Left lung (tissue), 10 donors: ENCODE results near the gene ABTB2. TPM values are rescaled to one million over a fixed set of nuclear protein-coding genes. Genes with fewer than 3 reads are reported as not detected.

Experiments used
- ATAC-seq: fragments of 200-7000 bp; cut with Tn5 transposase; one replicate; pipeline ENCODE4 v1.9.1; 2020; ENCODE audit warnings: moderate library complexity
- DNase-seq, 4 donors: peaks; one replicate each; pipeline ENCODE4 v3.0.0-alpha.2; 2013 to 2020
- H3K27ac ChIP-seq, 2 donors: fragments of 200-600 bp; sonication (generic) in 1 of 2; one replicate each; pipeline versions ENCODE4 v1.5.0 to v1.8.0; 2020 to 2021
- H3K27me3 ChIP-seq, 2 donors: fragments of 200-600 bp; sonication (generic) in 1 of 2; one replicate each; pipeline versions ENCODE4 v1.5.0 to v1.8.0; 2020 to 2021
- H3K36me3 ChIP-seq, 2 donors: fragments of 200-600 bp; sonication (generic) in 1 of 2; one replicate each; pipeline versions ENCODE4 v1.5.0 to v1.8.0; 2020 to 2021
- H3K4me1 ChIP-seq, 2 donors: fragments of 200-600 bp; one replicate each; pipeline ENCODE4 v1.8.0; 2021
- H3K4me3 ChIP-seq, 2 donors: fragments of 200-600 bp; sonication (generic) in 1 of 2; one replicate each; pipeline versions ENCODE4 v1.5.0 to v1.8.0; 2020 to 2021; ENCODE audit warnings: mild to moderate bottlenecking in 1 of 2
- H3K9me3 ChIP-seq, 2 donors: fragments of 200-600 bp; sonication (generic) in 1 of 2; one replicate each; pipeline versions ENCODE4 v1.5.0 to v1.8.0; 2020 to 2021
- intact Hi-C, 2 donors: fragments of 100-400 bp; cut with DNase I; formaldehyde crosslinking; loops; one replicate each; pipeline versions ENCODE4 v1.11.2 to v1.14.2; 2022
- polyA plus RNA-seq, 6 donors: library from polyadenylated mRNA; unstranded; fragments of 120-200 nt; gene quantifications; one replicate each; pipeline ENCODE4 v1.2.1, GENCODE V29; 2013; ENCODE audit not compliant: insufficient read length in 6 of 6
- total RNA-seq, 2 donors: library from RNA; stranded (reverse); fragmentation: NEBNext Ultra II Directional; extraction: Animal tissue kit (Norgen Biotek cat#: 25700); gene quantifications; one replicate each; pipeline ENCODE4 v1.2.1, GENCODE V29; 2021
- TF ChIP-seq, protein P1 (sequence below), 2 donors: fragments of 200-600 bp; sonication (generic) in 1 of 2; IDR thresholded peaks; one replicate each; pipeline versions ENCODE4 v1.5.0 to v1.8.0; 2021; ENCODE audit warnings: antibody characterized with exemption in 2 of 2
- donor health status: DM: no; HTN: yes; CAD: no.
- donor health status: DM: no; HTN: no; CAD: no.

ABTB2 gene
- total and polyA plus RNA-seq, 8 donors = 2.4 to 6.9 (median 4.8) TPM

DNA sequence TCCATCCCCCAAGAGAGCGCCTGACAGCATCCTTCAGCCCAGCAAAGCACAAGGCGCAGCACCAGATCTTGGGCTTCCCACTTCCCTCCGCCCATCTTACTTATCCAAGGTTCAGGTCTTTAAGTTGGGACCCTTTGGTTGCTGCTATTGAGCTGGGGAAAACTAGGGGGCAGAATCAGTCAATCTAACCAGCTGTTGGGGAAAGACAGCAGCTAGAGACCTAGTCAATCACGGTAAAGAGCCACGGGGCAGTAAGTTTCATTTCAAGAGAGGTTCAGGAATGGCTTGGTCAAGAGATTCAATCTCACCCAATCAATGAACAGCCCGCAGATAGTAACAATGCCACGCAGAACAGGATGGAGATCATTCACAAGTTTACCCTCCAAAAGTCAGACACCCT, 1.7 kb downstream of the ABTB2 start:
- ATAC-seq (no peak), DNase-seq (no peak)
- Histone ChIP-seq H3K27me3 (peaks cover 0 to 48% of the 10 kb centered on the region in 2 donors), H3K27ac (no peak overlapping the region), H3K36me3 (no peaks in the 10 kb centered on the region), H3K4me1 (peaks cover 12 to 33% of the 10 kb centered on the region in 2 donors), H3K9me3 (no peaks in the 10 kb centered on the region), H3K4me3 (peak overlapping the region; percentile 59 to 78)
- intact Hi-C loops = no loop called here
- TF ChIP-seq, protein P1, sequence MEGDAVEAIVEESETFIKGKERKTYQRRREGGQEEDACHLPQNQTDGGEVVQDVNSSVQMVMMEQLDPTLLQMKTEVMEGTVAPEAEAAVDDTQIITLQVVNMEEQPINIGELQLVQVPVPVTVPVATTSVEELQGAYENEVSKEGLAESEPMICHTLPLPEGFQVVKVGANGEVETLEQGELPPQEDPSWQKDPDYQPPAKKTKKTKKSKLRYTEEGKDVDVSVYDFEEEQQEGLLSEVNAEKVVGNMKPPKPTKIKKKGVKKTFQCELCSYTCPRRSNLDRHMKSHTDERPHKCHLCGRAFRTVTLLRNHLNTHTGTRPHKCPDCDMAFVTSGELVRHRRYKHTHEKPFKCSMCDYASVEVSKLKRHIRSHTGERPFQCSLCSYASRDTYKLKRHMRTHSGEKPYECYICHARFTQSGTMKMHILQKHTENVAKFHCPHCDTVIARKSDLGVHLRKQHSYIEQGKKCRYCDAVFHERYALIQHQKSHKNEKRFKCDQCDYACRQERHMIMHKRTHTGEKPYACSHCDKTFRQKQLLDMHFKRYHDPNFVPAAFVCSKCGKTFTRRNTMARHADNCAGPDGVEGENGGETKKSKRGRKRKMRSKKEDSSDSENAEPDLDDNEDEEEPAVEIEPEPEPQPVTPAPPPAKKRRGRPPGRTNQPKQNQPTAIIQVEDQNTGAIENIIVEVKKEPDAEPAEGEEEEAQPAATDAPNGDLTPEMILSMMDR (IDR thresholded peaks at IDR 0.05) = no peak

DNA sequence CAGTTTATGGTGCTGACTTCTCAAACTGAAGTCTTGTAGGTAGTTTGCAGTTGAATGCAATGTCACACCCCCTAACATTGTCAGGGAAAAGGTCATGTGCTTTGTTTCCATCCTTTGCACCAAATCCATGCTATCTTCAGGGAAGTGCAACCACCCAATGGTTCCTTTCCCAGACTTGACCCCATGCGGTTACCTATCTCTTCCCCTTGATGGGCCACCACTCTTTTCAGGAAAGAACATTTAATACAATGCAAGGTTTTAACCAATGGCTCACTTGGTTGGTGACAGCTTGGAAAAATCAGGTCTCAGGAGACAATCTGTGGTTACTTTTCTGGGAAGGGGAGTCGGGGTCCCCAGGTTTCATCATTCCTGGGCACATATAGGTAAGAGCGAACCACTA, 2.1 kb downstream of the ABTB2 start:
- no peaks in the 10 kb centered on the region for H3K36me3 ChIP-seq
- H3K4me3 ChIP-seq = peak overlapping the region in 1 of 2 donors; percentile 59
- no peaks in the 10 kb centered on the region for H3K9me3 ChIP-seq
- DNase-seq (no peak), ATAC-seq (no peak)
- H3K4me1 ChIP-seq = peaks cover 12 to 33% of the 10 kb centered on the region in 2 donors
- peaks cover 0 to 48% of the 10 kb centered on the region in 2 donors for H3K27me3 ChIP-seq
- H3K27ac ChIP-seq = no peak overlapping the region
- intact Hi-C loops = no loop called here
- TF ChIP-seq, protein P1 (IDR thresholded peaks at IDR 0.05) = no peak

DNA sequence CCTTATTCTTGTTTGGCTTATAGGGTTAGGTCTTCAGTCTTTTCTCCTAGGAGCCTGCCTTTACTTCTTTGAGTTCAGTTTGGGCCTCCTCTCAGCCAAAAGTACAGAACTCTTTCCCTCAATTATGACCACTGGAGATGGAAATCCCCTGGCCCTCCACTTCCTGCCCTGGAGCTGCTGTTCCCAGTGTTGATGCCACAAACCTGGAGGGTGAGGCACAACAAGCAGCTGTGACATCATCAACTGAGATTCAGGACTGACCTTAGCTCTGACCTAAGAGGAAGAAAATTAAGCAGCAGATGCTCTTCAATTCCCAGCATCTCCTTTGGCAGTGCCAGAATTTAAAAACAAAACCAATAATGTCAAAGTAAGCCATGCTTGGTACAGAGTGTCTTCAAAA, 3.0 kb downstream of the ABTB2 start:
- Histone ChIP-seq H3K36me3 (no peaks in the 10 kb centered on the region), H3K4me3 (no peak overlapping the region), H3K27me3 (peaks cover 0 to 48% of the 10 kb centered on the region in 2 donors), H3K4me1 (peaks cover 12 to 33% of the 10 kb centered on the region in 2 donors), H3K9me3 (no peaks in the 10 kb centered on the region), H3K27ac (no peak overlapping the region)
- TF ChIP-seq, protein P1 (IDR thresholded peaks at IDR 0.05) = no peak
- DNase-seq = no peak
- ATAC-seq = no peak
- intact Hi-C loops = no loop called here

DNA sequence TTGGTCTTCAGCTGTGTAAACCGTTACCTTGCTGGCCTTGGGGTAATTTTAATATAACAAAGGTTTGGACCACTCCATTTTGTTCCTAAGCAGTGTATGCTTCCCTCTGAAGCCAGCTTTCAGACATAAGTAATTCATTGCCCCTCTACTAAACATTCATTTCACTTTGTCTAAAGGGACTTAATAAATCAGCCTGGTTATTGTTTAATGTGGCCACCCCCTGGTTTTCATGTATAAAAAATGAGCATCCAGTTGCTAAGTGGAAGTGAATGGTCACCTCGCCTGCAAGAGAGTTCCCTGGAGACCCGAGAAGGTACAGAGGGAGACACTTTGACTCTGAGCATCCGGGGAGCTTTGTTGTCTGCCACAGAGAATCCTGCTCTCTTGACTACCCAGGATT, 3.9 kb downstream of the ABTB2 start:
- H3K9me3 ChIP-seq = no peaks in the 10 kb centered on the region
- no peak overlapping the region for H3K27ac ChIP-seq
- no peak overlapping the region for H3K4me3 ChIP-seq
- H3K36me3 ChIP-seq = no peaks in the 10 kb centered on the region
- ATAC-seq = no peak
- TF ChIP-seq, protein P1 (IDR thresholded peaks at IDR 0.05) = no peak
- peaks cover 0 to 48% of the 10 kb centered on the region in 2 donors for H3K27me3 ChIP-seq
- intact Hi-C loops = no loop called here
- no peak for DNase-seq
- peaks cover 10 to 27% of the 10 kb centered on the region in 2 donors for H3K4me1 ChIP-seq

DNA sequence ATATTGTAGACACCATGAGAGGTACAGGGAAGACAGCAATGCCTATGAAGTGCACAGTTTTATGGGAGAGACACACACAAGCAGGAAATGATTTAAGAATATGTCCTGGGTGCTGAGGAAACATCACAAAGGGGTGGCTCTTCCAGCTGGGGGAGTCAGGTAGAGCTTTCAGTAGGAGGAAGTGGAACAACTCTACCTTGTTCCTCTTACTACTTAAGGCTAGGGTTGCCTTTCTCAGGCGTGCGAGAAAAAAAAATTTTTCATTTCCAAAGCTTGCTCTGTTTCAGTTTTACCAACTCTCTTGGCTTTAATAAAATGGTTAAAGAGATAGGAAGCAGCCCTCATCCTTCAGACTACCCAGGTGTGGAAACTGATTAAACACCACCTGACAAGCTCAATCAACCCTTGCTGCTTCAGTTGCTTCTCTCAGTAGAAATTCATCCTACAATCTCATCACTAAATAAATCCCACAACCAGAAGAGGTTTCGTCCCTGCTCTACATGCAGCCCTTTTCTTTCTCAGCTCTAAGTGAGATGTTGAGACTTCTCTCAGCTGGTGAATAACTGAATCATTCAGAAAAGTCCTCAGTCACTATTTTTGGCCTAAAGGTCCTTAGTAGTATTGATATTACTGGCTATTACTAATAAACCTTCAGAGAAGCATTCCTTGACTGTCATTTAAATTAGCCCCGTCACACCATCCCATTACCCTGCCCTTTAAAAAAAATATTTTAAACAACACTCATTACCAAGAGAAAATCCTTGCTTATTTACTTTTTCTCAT, 5.9 kb downstream of the ABTB2 start:
- intact Hi-C loops = no loop called here
- Histone ChIP-seq H3K9me3 (no peaks in the 10 kb centered on the region), H3K4me1 (peaks cover 7 to 12% of the 10 kb centered on the region in 2 donors), H3K4me3 (no peak overlapping the region), H3K36me3 (no peaks in the 10 kb centered on the region), H3K27me3 (peaks cover 0 to 42% of the 10 kb centered on the region in 2 donors), H3K27ac (no peak overlapping the region)
- no peak for ATAC-seq
- DNase-seq = no peak
- TF ChIP-seq, protein P1 (IDR thresholded peaks at IDR 0.05) = no peak
